NAMALWA (cell line): ENCODE data around the gene CLK4.

ENCODE experiments used
- DNase-seq: peaks from one replicate; pipeline ENCODE4 v3.0.0-alpha.2; 2015; ENCODE audit warnings: low spot score

Gene CLK4

DNA sequence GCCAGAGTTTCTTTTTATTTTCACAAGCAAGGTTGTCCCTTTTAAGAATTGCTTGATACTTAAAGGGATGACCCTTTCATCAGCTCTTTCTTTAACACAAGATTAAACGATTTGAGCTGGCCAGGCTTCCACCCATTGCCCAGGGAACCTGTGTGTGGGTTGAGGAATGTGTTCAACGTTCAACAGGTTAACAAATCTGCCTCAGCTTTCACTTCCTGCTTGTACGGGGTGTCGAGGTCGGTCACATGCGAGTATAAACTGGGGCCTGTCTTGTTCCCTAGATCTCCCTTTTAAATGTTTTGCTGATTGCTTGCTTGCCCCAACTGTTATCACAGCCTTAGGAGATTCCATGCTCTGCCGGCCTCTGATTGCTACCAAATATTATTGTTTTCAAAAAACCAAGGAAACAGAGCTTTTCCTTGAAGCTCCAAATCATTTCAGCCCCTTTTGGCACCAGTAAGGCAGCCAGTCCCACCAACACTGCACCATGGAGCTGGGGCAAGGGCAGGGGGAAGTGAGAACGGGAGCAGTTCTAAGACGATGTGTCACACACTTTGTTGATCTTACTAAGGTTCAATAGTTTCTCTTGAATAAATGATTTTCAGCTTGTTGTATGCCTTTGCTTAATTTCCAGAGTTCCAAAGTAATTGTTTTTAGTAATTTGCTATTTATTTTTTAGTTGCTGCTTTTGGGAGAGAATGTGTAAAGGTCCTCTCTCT lies 10.7 kb upstream of the CLK4 start:
- DNase-seq: no peak

DNA sequence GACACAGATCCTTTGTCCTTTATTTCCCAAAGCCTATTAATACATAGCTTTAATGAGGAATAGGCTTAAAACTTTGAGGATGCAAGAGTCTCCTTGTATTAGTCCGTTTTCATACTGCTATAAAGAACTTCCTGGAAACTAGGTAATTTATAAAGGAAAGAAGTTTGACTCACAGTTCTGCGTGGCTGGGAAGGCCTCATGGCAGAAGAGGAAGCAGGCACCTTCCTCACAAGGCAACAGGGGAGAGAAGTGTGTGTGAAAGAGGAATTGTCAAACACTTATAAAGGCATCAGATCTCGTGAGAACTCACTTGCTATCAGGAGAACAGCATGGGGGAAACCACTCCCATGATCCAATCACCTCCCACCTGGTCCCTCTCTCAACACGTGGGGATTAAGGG lies 5.4 kb upstream of the CLK4 start:
- DNase-seq: no peak

GRCh38 chr5:178630951-178631350 lies 4.1 kb upstream of the CLK4 start:
- DNase-seq: peak; percentile 30

GRCh38 chr5:178630475-178630930 lies 3.7 kb upstream of the CLK4 start:
- peak; percentile 4 for DNase-seq

DNA sequence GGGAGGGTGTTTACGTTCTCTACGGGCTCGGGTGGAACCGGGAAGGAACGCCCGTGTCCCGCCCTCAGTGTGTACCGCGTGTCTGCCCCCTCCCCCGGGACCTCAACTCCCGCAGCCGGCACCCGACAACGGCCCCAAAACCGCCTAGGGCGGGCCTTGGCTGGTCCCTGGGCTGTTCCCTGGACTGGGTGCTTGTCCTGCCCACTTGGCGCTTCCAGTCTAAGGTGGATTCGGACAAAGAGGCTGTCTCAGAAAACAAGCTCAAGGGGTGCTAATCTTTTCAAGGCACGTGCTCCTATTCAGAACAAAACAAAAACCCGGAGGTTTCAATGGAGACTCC lies 379 bp upstream of the CLK4 start:
- DNase-seq: no peak

DNA sequence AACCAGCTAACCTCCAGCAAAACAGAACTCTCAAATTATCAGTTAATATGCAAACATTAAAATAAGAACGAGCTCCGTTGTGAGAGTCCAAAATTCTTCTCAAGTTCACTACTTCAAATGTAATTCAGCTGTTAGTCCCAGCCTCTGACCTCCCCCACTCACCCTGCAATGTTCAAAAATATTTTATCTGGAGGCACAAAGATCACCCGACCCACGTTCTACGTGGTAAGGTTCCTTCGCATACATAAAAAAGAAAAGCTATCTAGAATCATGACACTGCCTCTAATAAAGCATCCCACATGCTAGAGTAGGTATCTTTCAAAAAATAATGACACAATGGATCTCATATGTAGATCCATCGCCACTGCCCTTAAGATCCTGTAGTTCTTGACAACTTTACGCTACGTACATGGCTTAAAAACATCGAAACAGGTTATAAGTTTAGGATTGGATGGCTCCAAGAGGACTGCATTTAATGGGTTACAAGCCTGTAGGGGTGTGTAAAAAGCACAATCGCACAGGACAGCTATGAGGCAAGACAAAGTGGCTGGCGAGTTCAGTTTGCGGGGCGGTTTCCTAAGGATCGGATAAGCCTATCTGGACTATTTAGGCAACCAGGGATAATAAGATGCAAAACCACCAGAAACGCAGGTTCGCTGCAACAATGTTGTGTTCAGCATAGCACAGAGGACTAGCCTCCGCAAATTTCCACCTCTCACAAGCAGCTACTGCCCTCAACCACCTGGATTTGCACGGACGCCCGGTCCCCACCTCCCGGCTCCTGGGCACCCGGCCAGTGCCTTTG lies 969 bp downstream of the CLK4 start:
- DNase-seq: peak; percentile 68

DNA sequence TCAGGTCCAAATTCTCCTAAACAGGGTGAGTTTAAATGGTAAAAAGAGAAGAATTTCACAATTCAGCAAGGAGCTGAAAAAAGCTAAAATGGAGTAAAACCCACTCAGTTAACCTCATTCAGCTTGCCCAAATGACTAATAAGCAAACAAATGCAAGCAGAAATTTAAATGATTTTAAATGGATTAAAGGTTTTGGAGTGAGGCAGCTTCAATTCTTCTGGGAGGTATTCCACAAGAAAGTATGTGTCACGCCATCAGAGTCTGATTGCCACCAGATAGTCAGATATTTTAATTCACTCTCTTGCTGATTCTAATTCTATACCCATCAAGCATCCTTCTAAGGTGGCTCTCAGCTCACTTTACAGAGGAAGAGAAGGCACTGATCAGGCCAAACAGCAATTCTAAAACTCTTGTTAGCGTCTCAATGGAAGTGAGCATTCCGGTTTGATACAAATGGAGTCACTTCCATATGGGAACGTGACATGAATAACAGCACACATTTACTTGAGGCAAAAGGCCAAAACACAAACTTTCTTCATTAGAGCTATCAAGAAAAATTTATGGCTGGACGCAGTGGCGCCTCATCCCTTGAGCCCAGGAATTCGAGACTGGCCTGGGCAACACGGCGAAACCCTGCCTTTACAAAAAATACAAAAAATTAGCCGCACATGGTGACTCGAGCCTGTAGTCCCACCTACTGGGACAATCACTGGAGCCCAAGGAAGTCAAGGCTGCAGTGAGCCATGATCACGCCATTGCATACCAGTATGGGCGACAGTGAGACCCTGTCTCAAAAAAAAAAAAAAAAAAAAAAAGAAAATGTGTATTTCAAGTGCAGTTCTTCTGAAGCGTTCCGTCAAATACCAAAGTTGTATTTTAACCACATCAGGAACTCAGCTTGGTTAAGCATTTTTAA lies 2.0 kb downstream of the CLK4 start:
- no peak for DNase-seq

- DNase-seq: no peak
These were observed 4.1 kb downstream of the CLK4 start for GRCh38 chr5:178622679-178623247.

DNA sequence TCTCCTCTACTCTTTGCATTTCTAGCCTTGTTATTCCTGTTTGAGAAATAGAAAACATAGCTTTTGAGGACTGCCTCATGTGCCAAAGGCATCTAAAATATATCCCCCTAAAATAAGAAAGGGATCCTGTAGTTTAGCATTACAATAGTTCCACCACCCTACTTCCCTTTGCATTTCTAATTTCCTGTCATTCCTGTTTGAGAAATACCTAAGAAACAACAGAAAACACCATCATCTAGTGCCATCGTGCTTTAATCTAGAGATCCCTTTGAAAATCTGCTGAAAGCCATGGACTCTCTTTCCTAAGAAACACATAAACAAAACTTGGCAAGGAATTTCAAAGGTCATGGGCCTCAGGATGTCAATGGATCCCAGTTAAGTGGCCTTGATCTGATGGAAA lies 7.5 kb downstream of the CLK4 start:
- no peak for DNase-seq

GRCh38 chr5:178612299-178612698 lies 14.6 kb downstream of the CLK4 start:
- no peak for DNase-seq

- DNase-seq: no peak
These were observed 20.6 kb downstream of the CLK4 start for GRCh38 chr5:178606269-178606668.

GRCh38 chr5:178605788-178606187 lies 21.1 kb downstream of the CLK4 start:
- no peak for DNase-seq

- DNase-seq: no peak
These were observed 24.1 kb downstream of the CLK4 start for GRCh38 chr5:178602752-178603151.

GRCh38 chr5:178595750-178596149 lies 31.1 kb downstream of the CLK4 start:
- DNase-seq: no peak

DNA sequence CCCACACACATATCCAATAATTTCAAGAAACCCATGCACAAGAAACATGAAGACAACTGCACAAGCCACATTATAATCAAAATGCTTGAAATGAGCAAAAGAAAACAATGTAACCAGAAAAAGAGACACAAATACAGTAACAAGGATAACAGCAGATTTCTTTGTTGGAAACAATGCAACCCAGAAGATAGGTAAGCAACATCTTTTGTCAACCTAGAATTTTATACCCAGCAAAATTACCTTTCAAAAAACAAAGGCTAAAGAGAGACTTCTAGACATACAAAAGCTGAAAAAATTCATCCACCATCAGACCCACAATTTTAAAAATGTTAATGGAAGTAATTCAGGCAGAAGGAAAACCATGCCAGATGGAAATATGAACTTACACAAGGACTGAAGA lies 31.7 kb downstream of the CLK4 start:
- DNase-seq: no peak

DNA sequence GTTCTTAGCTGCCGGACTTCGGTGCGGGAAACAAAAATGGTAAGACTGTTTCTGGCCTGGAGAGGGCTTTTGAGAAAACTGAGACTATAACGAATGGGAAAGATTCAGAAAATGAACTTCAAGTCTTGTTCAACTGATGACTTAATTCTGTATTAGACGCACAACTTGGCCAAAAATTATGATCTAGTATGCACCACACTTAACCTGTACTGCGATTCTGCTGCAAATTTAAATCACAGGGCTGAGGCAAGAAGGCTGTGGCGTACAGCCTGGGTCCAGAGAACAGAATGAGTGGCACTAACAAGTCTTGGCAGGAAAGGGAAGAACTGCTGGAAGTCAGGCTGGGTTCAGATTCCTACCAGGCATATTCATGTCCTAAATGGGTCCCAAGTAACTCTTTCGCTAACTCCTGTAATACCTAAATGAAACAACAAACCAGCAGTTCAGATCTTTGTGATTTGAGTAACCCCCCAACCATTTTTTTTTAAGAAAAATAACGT lies 35.9 kb downstream of the CLK4 start:
- DNase-seq: no peak

DNA sequence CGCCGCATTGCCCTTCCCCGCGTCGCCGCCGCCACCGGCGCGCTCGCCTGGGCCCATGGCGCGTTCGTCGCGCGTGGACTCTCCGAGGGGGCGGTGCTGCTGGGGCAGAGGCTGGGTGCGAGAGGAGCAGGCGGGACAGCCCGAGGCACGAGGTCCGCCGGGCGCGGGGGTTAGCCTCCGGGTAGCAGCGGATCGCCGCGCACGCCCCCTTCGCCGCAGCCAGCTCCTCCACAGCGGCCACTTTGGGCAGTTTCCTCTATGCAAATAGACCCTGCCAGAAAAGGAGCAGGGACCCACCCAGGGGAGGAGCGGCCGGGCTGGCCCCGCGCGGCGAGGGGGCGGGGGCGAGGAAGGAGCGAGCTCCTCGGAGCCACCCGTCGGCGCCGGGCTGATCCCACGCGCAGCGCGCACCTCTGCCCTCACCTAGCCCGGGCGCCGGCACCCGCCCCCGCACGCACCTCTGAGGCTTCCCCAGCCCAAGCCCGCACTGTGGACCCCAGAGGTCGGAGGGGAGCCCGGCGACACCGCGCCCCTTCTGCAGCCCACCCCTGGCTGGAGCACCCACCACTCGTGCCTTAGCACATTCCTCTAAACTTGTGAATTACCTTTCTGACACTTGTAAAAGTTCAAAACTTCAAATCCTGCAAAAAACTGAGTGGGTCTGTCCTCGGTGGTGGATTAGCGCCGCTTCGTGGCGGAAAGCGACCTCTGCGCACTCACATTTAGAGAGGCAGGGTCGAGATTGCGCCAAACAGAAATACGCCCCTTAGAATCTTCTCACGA lies 36.5 kb downstream of the CLK4 start, which contains the start of gene COL23A1:
TSS of gene COL23A1 (minus strand) at position 253 of the 783 bp plus-strand sequence.
- no peak for DNase-seq

- no peak for DNase-seq
These were observed 37.4 kb downstream of the CLK4 start for GRCh38 chr5:178589180-178590140.

DNA sequence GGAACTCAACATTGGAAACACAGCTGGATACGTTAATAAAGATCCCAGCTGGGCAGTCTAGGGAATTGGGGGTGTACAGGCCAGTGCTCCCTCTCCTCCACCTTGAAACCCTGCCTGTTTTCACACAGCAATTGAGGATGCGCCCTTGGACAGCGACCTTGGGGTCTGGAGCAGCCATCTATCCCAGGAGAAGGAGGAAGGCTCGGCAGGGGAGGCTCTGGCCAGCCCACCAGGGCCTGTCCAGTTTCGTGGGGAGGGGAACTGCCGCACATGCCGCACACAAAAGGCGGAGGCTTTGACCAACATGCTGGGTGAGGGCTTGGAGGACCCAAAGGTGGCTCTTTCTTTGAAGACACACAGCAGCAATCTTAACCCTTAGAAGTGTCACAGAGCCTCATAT lies 38.1 kb downstream of the CLK4 start:
- no peak for DNase-seq
